AG09309 (cell line): Measurements from ENCODE around the gene PEX13.
A peak's percentile ranks its signal among the peaks of the same experiment; 100 is the strongest.

Source experiments
- DNase-seq: peaks from one replicate; pipeline ENCODE4 v3.0.0-alpha.2; 2010; ENCODE audit warnings: low read depth
- H3K4me3 ChIP-seq: 2 replicates; pipeline ENCODE4 v1.5.1; 2011; ENCODE audit warnings: mild to moderate bottlenecking, low read depth, low read length, moderate library complexity; ENCODE audit not compliant: control insufficient read depth
- TF ChIP-seq, protein P1 (sequence below): IDR thresholded peaks from 2 replicates; pipeline ENCODE4 v1.5.1; 2011; ENCODE audit warnings: mild to moderate bottlenecking, low read depth, low read length, inconsistent platforms; ENCODE audit not compliant: insufficient read depth, control insufficient read depth; ENCODE audit errors: missing control alignments

PEX13 gene

DNA sequence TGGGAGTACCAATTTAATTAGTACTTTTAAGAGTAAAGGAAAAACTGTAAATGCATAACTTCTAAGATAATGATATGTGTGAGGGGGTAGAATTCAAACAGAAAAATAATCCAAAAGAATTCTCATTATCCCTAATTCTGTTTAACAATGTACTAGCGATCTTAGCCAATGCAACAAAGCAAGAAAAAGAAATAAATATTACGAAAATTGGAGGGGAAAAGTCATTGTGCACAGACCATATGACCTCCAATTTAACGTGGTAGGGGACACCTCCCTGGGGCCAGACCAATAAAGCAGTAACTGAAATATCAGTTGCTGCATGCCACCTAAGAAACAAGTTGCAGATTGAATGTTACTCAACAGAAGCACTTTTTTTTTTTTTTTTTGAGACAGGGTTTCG lies 25.9 kb upstream of the PEX13 start:
- TF ChIP-seq, protein P1, sequence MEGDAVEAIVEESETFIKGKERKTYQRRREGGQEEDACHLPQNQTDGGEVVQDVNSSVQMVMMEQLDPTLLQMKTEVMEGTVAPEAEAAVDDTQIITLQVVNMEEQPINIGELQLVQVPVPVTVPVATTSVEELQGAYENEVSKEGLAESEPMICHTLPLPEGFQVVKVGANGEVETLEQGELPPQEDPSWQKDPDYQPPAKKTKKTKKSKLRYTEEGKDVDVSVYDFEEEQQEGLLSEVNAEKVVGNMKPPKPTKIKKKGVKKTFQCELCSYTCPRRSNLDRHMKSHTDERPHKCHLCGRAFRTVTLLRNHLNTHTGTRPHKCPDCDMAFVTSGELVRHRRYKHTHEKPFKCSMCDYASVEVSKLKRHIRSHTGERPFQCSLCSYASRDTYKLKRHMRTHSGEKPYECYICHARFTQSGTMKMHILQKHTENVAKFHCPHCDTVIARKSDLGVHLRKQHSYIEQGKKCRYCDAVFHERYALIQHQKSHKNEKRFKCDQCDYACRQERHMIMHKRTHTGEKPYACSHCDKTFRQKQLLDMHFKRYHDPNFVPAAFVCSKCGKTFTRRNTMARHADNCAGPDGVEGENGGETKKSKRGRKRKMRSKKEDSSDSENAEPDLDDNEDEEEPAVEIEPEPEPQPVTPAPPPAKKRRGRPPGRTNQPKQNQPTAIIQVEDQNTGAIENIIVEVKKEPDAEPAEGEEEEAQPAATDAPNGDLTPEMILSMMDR = no peak
- no peak overlapping the region for H3K4me3 ChIP-seq
- DNase-seq = no peak

DNA sequence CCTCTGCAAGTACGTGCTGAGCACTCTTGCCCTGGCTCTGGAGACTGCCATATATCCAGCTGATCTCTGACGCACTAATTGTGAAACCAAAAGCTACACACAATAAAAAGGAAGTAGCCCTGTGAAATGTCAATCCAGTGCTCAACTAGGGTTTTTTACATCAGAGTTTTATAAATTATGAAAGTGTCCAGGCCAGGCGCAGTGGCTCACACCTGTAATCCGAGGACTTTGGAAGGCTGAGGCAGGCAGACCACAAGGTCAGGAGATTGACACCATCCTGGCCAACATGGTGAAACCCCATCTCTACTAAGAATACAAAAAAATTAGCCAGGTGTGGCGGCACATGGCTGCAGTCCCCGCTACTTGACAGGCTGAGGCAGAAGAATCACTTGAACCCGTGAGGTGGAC lies 24.5 kb upstream of the PEX13 start:
- H3K4me3 ChIP-seq = no peak overlapping the region
- TF ChIP-seq, protein P1 = no peak
- no peak for DNase-seq

DNA sequence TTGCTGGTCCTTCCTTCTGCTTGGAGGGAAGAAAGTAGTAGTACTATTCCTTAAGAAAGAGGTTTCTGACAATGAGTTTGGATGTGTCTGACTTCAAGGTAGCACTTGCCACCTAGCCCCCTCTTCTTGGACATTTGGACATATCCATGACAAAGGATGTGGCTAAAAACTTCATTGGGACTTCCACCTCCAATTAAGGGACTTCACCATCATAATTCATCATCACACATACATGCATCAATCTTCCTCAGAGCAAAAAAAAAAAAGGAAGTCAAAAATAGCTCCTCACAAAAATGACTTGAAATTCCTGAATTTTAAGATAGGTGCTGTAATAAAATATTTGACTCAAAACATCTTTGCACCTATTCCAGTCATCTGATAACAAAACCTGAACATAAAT lies 23.4 kb upstream of the PEX13 start:
- TF ChIP-seq, protein P1 = no peak
- H3K4me3 ChIP-seq = no peak overlapping the region
- DNase-seq = no peak

DNA sequence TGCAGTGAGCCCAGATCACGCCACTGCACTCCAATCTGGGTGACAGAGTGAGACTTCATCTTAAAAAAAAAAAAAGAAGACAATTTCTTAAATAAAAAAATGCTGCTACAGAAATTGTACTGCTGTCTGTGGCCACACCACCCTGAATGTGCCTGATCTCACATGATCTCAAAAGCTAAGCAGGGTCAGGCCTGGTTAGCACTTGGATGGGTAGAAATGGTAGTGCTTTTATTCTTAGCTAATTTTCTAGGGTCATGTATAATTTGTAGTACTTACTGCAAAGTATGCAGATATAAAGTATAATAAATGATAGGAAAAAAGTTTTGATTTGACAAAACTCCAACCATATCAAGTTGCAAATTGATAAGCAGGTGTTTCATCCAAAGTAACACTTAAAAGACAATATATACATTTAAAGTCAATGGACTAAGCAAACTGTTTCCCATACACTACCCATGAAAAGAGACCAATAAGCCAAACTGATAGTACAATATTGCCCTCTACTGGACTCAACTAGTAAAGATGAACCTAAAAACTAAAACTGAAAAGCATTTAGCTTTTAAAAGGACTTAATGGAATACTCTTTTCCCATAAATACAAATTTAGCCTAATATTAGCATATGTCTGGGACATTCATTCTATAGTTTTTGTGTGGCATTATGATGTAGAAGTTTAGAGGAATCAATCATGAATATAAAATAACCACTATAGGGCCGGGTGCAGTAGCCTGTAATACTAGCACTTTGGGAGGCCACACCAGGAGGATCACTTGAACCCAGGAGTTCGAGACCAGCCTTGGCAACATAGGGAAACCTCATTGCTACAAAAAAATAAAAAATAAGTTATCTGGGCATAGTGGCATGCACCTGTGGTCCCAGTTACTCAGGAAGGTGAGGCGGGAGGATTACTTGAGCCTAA lies 18.6 kb upstream of the PEX13 start:
- DNase-seq = no peak
- no peak overlapping the region for H3K4me3 ChIP-seq
- TF ChIP-seq, protein P1 = peak; percentile 48

DNA sequence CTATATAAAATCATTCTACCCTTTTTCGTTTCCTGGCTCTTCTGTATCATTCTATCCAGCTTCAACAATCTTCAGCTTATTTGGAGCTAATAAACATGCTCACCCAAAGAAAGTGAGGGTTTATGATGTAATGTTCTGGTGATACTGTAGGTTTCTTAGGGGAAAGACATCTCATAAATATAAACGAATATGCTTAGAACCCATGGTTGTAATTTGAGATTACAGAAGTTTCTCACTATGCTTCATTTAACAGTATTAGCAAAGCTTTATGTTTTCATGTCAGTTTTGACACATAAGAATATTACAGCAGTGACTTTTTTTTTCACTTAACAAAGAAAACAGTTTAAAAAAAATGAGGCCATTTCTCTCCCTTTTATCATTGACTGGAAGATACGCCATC lies 11.8 kb upstream of the PEX13 start:
- H3K4me3 ChIP-seq = no peak overlapping the region
- TF ChIP-seq, protein P1 = no peak
- DNase-seq = no peak

DNA sequence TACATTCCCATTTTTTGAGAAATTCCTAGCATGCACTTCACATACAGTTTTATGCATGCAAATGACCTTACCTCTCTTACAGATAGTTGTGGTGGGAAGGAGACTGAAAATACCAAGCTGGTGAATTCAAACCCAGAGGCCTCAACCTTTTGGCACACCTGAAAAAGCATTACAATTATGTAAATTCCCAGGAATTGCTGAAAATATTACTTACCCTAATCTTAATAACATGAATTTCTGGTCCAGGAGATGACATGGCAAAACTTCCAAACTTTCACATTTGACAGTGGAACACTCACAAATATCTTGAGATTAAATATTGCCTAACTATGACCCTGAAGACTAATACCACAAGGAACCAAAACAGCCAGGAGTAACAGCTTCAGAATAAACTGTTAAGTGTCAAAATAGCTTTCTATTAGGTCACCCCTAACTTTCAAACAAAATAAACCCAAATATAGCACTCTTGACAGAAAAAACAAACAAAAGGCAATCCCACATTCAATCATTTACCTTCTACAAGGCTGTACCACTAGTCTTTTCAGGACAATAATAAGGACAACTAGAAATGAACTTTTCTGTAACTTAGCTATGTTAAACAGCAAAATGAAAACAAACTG lies 10.9 kb upstream of the PEX13 start:
- TF ChIP-seq, protein P1 = no peak
- H3K4me3 ChIP-seq = no peak overlapping the region

More for the DNA sequence above, 10.9 kb upstream of the PEX13 start:
- DNase-seq = no peak
